Inflammatory macrophage (primary cell): ENCODE data around the gene RBM11.
A peak's percentile ranks its signal among the peaks of the same experiment; 100 is the strongest.

ENCODE experiments used
- DNase-seq, 2 donors: peaks; one replicate each; pipeline ENCODE4 v3.0.0-alpha.2; 2020 to 2022

Gene RBM11

DNA sequence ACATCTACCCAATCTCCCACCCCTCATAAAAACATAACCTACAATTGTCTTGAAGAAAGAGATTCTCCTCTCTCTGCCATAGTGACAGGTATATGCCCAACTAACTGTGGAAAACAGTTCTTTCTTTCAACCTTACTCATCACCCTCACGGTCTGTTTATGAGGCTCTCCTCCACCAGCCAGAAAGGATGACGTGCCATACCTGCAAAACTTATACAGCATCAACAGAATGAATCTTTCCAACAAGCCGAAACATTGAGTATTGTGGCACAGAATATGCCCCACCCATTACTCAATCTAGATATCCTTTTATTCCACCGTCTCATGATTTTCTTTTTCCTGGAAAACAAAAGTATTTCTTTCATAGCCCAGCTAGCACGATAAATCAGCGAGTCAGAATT is 55.7 kb downstream of the RBM11 start:
- DNase-seq = no peak

DNA sequence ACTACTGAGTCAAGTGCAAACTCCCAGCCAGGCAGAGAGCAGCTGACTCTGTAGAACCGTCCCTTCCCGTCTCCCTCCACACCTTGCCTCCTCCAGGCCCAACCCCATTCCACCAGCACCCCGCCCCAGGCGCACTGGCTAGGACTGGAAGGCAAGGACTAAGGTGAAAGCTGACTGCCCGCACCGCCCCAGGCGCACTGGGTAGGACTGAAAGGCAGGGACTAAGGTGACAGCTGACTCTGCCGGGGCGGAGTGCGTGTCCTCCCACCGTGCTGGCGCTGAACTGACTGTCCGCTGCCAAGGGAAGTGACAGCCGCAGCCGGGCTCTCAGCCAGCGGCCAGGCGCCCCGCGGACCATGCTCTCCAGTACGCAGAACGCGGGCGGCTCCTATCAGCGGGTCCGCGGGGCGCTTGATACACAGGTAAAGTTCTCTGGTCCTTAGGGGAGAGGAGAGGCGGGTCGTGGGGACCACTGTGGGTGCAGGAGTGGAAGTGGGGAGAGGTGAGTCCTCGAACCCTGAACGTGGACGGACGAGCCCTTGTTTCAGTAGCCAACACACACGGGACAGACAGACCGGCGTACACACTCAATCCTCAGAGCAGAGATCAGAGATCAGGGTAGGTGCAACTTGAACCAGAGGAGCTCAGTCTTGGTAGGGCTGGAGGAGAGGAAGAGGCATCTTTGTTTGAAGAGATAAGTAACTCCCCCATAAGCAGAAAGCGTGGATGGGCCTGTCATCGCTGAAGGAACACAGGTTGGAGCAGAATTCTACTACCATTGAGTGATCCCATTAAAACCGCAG is 58.0 kb downstream of the RBM11 start:
- peak in 1 of 2 donors; percentile 56 for DNase-seq

DNA sequence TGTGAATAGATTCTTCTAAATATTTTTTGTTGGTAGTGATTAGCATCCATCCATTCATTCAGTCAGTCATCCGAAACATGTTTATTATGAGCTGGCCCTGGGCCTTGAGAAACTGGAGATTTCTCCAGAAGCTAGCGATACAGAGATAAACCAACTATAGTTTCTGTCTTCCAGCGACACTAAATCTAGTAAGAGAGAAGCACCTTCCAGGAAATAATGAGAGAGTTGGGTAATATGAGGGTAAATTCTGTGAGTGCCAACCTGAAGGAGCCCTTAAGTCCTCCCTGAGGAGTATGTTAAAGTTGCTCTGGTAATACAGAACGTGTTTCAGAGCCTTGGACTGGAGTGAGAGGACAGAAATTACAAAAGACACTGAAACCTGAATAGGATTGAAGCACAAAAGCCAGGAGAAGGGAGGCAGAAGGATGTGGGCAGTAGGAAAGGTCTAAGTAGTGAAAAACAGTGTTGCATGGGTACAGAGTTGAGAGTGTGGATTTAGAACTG is 59.8 kb downstream of the RBM11 start:
- no peak for DNase-seq
